Hematopoietic multipotent progenitor cell (in vitro differentiated cells): ENCODE results near the gene CHCHD10. TPM values are rescaled to one million over a fixed set of nuclear protein-coding genes. Genes with fewer than 3 reads are reported as not detected.

ENCODE experiments used
- DNase-seq, 3 donors: peaks; one replicate each; pipeline ENCODE4 v3.0.0-alpha.2; 2011 to 2015; ENCODE audit warnings: low read depth in 2 of 3, low spot score in 2 of 3
- total RNA-seq: library from RNA; depleted of rRNA; stranded (reverse); fragments of >200 nt; gene quantifications from one replicate; pipeline ENCODE4 v1.2.3, GENCODE V29; 2012

CHCHD10 gene
- 11.0 TPM for total RNA-seq

DNA sequence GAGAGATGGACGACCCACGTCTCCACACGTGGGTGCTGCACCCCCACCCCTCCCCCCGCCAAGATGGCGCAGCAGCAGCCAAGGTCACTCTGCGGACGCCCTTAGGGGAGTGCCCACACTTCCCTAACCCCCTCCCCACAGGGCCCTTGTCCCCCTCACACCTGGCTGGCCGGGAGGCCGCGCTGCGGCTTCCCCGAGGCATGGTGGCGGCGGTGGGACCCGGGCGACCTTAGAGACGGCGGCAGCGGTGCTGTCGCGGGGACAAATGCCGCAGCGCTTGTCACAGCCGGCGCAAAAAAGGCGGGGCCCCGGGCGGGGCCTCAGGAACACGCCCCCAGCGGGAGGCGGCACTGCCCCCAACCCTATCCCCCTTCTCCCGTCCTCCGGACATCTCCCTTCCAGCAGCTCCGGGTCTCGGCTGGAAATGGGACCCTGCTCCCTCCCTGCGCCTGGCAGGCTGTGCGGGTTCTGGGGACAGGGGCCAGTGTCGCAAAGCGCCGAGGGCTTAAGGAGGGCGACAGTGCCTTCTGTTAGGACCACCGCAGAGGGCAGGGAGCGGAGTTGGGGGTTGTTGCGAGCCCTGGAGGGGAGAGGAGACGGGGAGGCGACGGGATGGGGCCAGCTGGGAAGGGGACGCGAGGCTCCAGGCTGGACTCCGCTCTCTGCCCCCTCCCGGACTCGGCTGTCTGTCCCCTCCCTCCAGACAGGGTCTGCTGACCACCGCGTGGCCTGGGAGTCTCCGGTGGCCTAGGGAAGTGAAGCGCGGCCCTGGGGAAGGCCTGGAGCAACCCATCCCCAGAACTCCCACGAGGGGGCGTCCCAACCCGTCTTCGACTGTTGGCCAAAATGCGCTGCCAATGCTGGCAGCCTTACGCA is at the start of gene CHCHD10:
CHCHD10 (minus strand) TSS at position 300 of the 876 bp plus-strand sequence; CDS start at position 202, 98 bp downstream.
- DNase-seq = peak; percentile 44 to 82 (median 81)

DNA sequence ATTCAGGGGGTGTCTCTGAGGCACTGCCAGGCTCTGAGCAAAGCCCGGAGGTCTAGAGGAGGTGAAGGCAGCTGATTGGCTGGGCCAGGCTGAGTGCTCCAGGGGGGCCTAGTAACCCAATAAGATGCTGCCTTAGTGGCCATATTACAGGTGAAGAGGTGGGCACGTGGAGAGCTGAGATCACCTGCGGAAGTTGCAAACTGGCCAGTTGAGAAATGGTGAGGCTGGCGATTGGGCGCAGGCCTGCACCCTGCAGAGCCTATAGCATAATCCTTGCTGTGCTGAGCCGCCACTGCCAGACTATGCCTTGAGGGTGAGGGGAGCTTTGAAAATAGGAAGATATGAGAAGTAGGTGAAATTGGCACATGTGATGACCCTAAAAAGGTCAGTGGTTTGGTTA is 49.4 kb upstream of the CHCHD10 start:
- no peak for DNase-seq

DNA sequence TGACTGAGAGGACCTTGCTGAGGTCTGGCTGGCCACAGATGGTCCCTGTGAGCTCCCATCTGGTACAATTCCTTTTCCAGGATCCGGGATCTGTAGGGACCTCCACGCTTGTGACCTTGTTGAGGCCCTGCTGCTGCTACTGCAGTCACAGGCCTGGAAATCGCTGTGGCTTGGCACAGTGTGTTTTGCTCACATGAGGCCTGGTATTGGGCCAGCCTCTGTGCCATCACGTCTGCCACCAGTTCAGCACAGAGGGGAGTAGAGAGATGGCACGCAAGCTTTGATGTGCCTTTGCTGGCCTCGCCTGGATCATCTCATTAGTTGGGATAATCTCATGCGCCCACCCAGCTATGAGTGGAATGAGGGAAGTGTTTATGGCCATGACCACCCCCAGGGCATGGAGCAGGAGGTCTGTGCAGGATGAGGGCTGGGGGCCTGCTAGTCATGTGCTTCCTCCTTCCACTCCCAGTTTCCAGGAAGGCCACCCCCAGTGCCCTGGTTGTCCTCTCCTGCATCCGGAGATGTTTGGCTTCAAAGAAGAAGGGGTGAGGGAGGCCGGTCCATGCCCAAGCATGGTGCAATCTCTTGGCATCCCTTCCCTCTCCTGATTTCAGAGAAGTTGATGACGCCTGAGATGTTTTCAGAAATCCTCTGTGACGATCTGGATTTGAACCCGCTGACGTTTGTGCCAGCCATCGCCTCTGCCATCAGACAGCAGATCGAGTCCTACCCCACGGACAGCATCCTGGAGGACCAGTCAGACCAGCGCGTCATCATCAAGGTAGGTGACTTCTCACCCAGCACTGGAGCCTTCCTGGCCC is 48.6 kb upstream of the CHCHD10 start:
- DNase-seq = no peak

DNA sequence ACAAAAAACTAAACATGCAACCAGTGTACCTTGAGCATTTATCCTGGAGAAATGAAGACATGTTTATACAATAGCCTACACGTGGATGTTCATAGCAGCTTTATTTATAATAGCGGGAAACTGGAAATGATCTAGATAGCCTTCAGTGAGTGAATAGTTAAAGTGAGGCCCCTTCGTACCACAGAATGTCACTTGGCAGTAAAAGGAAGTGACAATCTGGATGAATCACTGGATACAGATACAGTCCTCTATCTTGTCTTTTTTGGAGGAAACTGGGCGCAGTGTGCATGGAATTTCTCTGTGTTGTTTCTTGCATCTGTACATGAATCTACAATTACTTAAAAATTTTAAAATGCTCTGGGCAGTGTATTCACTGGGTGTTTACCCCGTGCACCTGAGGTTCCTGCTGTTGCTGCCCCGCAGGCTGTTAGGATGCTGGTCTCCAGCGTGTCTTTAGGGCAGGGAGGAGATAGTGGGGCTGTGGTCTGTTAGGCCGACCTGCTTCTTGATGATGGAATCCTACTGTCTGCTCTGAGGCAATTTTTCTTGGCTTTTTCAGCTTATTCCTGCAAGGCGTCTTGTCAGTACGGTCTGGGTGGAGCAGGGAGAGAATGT is 47.9 kb upstream of the CHCHD10 start:
- DNase-seq = no peak

DNA sequence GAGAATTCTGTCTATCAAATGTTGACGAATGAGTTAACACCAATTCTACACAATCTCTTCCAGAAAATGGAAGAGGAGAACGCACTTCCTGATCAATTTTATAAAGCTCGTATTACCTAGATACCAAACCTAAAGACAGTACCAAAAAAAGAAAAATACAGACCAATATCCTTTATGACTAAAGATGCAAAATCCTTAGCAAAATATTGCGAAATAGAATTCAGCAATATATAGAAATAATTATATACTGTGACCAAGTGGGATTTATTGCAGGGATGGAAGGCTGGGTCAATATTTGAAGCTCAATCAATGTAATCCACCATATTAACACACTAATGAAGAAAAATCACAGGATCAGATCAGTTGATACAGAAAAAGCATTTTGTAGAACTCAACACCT is 44.6 kb upstream of the CHCHD10 start:
- DNase-seq = no peak

DNA sequence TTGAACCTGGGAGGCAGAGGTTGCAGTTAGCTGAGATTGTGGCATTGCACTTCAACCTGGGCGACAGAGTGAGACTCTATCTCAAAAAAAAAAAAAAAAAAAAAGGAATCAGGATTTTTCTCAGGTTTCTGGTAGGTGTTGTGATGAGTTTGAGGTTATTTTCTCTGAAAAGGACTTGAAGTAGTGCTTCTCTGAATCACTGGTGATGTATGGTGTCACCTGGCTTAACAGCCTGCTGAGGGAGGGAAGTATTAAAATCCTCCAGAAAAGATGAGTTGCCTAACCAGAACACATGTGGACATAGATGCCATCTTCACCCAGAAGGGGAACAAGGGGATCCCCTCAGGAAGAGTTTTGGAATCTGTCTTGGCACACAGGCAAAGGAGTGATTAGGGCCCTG is 39.1 kb upstream of the CHCHD10 start:
- DNase-seq = no peak

DNA sequence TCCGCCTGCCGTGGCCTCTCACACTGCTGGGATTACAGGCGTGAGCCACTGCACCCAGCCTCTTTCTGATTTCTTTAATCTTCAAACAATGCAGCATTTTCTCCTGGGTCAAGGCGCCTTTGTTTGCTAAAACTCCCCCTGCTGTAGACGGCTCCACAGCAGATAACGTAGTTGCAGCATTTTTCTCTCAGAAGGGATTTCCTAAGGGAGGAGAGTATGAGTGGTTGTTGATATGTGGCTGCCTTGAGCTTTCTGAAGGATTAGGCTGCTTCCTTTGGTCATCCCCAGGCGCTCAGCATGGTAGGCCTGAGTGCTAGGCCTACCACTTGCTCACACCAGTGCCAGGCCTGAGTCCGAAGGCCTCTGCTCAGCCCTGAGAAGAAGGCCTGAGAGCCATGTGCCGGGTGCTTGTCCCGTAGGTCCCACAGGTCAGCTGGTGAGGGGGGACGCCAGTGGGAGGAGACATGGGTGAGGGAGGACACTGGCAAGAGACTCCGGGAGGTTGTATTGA is 37.1 kb upstream of the CHCHD10 start:
- no peak for DNase-seq

DNA sequence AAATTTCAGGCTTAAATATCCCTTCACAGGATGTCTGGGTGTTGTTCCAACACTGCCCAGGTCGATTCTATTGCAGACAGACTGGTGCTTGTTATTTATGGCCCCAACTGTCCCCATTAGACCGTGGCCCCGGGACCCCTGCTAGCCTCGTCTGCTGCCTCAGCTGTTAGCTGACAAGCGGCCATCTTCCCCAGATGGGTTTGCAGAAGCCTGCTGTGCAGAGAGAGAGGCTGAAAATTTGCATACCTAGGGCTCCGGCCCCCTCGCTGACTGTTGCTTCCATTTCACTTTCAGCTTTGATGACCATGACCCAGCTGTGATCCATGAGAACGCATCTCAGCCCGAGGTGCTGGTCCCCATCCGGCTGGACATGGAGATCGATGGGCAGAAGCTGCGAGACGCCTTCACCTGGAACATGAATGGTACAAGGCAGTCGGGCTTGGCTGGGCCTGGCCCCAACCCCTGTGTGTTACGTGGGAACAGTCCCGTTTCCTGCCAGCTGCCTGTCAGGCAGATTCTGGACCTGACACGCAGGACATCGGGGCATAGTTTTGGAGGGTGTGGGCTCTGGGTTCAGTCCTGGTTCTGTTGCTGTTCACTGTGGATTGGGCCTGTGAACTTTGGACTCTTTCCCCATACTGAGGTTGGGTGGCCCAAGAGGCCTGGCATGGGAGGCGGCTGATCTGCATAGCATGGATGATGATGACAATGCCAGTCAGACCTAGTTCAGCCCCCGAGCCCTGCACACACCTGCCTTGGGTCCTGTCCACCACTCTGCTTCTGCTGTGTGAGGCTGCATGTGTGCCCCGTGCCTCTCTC is 35.4 kb upstream of the CHCHD10 start:
- DNase-seq = no peak

DNA sequence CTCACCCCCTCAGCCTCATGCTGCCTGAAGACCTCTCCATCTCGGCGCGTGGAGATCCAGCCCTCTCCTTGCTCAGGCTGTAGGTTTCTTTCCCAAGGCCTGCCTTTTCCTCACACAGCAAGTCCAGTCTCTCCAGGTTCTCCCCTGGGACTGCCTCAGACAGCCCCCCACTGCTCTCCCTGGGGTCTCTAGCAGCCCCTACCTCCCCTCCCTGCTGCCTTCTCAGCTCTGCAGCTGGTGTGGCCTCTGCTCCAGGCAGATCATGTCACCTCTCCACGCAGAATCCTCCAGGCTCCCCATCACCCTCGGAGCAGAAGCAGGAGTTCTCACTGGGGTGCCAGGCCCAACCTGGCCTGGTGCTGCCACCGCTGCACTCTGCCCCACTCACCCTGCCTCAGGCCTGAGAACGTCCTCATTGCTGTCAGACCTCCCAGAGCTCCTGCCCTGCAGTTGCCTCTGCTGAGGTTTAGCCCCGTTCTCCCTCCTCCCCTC is 34.2 kb upstream of the CHCHD10 start:
- no peak for DNase-seq

DNA sequence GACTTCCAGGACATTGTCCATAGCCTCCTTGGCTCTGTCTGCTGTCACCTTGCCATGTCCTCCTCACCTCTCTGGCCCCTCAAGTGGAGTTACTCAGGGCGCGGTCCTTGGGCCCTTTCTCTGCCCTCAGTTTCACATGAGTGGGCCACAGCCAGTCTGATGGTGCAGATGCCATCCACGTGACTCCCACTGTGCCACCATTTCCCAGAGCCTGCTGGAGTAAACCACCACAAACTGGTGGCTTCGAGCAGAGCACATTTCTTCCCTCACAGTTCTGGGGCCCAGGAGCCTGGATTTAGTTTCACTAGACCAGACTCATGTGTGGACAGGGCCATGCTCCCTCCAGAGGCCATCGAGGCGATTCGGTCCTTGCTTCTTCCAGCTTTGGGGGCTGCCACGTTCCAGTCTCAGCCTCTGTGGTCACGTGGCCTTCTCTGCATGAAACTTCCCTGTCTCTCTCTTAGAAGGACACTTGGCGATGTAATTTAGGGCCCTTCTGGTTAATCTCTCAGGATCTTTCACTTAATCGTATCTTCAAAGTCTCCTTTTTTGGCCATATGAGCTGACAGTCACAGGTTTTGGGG is 33.6 kb upstream of the CHCHD10 start:
- DNase-seq = no peak

DNA sequence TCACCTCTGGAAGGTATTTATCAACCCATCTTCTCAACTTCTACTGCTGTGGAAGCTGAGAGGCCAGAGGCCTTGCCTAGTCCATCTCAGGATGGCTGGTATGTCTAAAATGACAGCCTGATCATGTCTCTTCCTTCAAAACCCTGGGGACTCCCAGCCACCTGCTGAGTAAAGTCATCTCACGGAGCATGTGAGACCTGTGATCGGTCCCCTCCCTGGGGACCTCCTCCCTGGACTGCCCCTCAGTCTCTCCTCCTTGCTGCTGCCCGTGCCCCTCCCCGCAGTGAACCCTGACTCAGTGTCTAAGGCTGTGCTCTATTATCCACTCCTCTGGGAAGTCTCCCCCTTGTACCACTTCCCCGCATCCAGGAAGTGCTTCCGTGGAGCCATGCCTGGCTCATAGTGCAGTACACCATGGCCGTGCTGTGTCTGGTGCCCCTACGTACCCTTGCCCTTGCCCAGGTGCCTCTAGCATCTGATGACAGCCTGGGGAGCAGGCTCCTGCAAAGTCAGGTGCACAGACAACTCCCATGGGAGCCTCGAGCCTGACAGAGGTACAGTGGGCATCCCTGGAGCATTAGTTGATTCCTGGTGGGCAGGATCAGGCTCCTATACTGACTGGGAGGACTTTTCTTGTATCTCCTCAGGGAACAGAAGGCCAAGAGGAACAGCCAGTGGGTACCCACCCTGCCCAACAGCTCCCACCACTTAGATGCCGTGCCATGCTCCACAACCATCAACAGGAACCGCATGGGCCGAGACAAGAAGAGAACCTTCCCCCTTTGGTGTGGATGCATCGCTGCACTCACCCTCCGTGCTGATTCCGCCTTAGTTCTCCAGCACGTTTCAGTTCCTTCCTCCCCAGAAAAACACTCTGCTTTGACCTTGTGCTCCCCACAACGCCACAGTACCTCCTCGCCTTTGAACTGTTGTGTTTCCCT is 32.8 kb upstream of the CHCHD10 start:
- DNase-seq = no peak

DNA sequence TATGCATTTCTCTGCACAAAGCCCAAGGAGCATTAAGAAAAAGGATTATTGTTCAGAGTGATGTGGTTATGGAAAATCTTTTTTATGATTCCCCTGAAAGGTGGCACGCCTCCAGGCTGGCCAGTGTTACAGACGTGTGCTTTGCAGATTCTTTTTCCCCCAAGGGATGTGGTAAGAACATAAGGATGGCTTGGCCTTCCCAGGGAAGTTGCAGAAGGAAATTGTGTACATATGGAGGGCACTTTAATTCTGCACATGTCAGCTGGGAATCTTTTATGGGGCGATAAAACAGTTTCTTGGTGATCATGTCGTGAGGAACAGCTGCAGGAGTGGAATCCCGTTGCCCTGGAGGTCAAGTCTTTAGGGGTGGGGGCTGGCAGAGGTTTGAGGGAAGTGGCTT is 28.7 kb upstream of the CHCHD10 start:
- DNase-seq = no peak

DNA sequence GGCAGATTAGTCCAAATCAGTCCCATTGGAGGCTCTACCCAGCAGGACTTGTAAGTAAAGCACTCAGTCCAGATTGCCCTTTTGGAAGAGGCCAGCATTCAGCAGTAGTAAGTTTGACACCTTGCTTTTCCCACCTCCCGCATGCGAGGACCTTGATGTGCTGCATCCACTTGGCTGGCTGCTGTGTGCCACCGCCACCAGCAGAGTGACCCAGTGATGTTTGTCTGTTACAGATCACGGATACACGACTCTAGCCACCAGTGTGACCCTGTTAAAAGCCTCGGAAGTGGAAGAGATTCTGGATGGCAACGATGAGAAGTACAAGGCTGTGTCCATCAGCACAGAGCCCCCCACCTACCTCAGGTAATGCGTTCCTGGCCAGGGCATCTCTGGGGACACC is 25.6 kb upstream of the CHCHD10 start:
- no peak for DNase-seq

DNA sequence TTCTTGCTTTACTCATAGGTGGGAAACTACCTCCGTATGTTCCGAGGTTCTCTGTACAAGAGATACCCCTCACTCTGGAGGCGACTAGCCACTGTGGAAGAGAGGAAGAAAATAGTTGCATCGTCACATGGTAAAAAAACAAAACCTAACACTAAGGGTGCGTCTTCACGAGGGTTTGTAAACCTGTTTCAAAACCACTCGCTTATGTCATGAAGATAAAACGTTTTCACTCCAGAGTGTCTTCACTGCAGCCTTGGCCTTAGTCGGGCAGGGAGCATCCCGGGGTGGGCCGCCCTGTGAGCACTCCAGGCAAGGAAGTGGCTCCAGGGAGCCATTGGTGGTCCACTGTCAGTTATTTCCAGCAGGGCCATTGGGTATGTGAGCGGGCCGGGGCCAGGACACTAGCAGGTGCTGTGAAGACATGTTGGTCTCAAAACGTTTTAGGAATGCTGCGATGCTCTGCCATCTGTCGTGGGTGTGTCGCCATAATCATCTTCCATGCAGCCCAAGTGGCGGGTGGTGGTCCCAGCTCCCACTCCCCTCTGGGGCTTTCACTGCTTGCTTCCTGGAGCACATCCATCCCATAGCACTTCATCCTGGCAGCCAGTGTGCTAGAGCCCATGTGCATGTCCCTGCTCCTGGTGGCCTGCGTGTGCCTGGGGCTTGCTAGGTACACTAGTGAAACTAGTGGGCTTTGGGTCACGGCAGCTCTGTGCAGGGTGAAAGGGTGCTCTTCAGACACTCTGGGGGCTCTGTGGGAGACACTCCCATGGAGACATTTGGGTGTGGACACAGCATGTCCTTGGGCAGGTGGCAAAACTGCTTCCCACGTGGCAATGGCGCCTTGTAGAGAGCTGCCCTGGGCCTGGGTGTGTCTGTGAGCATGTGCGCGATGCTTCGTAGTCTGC is 24.2 kb upstream of the CHCHD10 start:
- no peak for DNase-seq

DNA sequence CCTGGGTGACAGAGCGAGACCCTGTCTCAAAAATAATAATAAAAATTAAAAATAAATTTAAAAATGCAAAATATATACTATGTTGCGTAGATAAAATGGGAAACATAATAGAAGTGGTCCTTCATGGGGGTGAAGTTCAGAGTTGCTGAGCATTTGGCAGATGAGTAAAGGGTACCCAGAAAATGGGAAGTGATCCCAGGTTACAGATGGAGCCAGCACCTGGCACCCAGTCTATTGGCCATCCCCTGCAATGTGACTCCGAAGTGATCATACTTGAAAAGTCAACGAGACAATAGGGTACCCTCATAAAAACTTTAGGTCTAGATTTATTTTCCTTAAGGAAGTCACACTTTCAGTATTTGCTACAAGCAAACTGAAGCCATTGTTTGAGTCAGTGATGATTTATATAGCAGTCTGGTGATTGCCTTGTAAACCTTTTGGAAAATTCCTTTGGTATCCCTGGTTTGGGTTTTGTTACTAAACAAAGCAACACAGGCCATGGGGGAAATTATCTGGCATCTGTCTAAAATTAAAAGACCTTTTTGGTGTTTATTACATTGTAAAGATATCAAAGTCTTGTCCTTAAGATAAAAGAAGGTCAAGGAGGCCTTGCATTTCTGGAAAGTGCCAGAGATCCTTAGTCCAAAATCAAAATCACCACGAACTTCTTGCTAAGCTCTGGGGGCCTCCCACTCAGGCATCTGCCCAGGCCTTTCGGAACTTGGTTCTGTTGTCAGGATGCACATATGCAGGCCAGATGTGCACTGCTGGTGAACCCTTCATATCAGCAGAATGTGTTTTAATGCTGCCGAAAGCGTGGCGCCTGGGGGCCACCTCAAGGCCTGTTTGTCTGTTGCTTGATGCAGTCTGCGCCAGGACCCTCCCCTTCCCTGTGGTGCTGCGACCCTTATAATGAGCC is 23.3 kb upstream of the CHCHD10 start:
- no peak for DNase-seq

DNA sequence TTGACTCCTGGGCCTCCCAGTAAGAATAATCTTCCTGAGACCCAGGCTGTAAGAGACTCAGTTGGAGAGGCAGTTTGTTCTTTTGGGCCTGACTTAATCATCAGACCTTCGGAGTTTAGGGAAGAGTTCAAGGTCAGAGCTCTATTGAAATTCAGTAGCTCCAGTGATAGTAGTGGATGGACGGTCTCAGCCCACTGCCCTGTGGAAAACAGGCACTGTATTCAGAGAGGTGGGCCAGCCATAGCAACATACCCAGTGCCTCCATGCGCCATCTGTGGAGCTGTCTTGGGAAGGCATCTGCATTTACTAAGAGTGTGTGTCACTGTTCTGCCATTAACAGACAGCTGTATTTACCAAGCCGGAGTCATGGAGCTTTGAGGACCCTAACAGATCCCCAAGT is 21.9 kb upstream of the CHCHD10 start:
- no peak for DNase-seq

DNA sequence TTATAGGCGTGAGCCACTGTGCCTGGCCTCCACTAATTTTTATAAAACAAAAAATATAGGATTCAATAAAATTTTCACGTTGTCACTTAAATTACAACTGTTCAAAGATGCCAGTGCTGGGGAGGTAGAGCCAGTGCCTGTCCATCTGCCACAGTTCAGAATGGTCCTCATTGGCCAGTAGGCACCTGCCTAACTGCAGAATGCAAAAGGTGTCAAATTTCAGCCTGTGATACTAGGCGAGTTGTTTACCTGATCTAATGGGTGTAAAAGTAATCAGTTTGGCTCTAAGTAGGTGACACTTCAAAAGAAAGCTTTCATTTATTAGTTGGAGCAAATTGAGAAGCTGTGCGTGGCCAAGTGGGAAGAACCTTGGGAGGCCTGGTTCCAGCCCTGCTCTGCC is 21.3 kb upstream of the CHCHD10 start:
- DNase-seq = no peak
